IMR-90 (cell line): ENCODE data around the gene NCDN. TPM values are rescaled to one million over a fixed set of nuclear protein-coding genes. Genes with fewer than 3 reads are reported as not detected.
A peak's percentile ranks its signal among the peaks of the same experiment; 100 is the strongest.

Source experiments
- ATAC-seq: fragments of 200-7000 bp; cut with Tn5 transposase; 2 replicates; pipeline ENCODE4 v1.9.1; 2020; ENCODE audit warnings: low read depth, mild to moderate bottlenecking, moderate library complexity
- BruUV-seq: library from RNA; stranded (reverse); fragments of 400-500 nt; replicated peaks from 2 replicates; lab custom pipeline; 2021; lab: Mats Ljungman, UMichigan
- CTCF ChIA-PET: fragments of 300-600 bp; formaldehyde crosslinking; extraction: SDS; loops from one replicate; lab custom pipeline; 2021; ENCODE audit warnings: antibody characterized with exemption; lab: Yijun Ruan, JAX
- POLR2A ChIA-PET: fragments of 300-600 bp; sonication (Branson Sonifier 250); formaldehyde crosslinking; loops from one replicate; lab custom pipeline; 2022; ENCODE audit warnings: antibody characterized with exemption; ENCODE audit not compliant: unreplicated experiment; lab: Charles Lee
- DNase-seq: peaks from one replicate; pipeline ENCODE4 v3.0.0; 2013
- H2AFZ ChIP-seq: replicated peaks from 2 replicates; pipeline ENCODE3; 2013; ENCODE audit warnings: low read length, mild to moderate bottlenecking; ENCODE audit not compliant: poor library complexity
- H2AK5ac ChIP-seq: 2 replicates; pipeline ENCODE4 v1.6.1; 2013; ENCODE audit warnings: low read depth, low read length, inconsistent platforms
- H2AK9ac ChIP-seq: replicated peaks from 2 replicates; pipeline ENCODE3; 2013; ENCODE audit warnings: mild to moderate bottlenecking, low read depth, low read length, moderate library complexity; ENCODE audit not compliant: poor library complexity
- H2BK120ac ChIP-seq: 2 replicates; pipeline ENCODE4 v1.6.1; 2013; ENCODE audit warnings: low read depth, low read length, inconsistent platforms
- H2BK15ac ChIP-seq: 3 replicates; pipeline ENCODE4 v1.6.1; 2013; ENCODE audit warnings: low read depth, low read length, inconsistent platforms
- H2BK20ac ChIP-seq: 2 replicates; pipeline ENCODE4 v1.6.1; 2013; ENCODE audit warnings: low read depth, mild to moderate bottlenecking, inconsistent platforms, low read length, moderate library complexity
- H2BK5ac ChIP-seq: 2 replicates; pipeline ENCODE4 v1.6.1; 2013; ENCODE audit warnings: mild to moderate bottlenecking, low read depth, low read length, inconsistent platforms; ENCODE audit not compliant: poor library complexity, severe bottlenecking
- H3K14ac ChIP-seq: replicated peaks from 2 replicates; pipeline ENCODE4 v1.6.1; 2013; ENCODE audit warnings: low read depth, low read length, inconsistent platforms
- H3K18ac ChIP-seq: 2 replicates; pipeline ENCODE4 v1.6.1; 2013; ENCODE audit warnings: low read depth, low read length, control low read depth
- H3K23ac ChIP-seq: 2 replicates; pipeline ENCODE4 v1.6.1; 2013; ENCODE audit warnings: low read depth, low read length, inconsistent platforms
- H3K27ac ChIP-seq: 2 replicates; pipeline ENCODE4 v1.5.1; 2013; ENCODE audit warnings: mild to moderate bottlenecking, control low read depth, low read length; ENCODE audit not compliant: insufficient read depth
- H3K27me3 ChIP-seq: 2 replicates; pipeline ENCODE4 v1.6.1; 2013; ENCODE audit warnings: low read length; ENCODE audit not compliant: control insufficient read depth, insufficient read depth
- H3K36me3 ChIP-seq: 2 replicates; pipeline ENCODE4 v1.6.1; 2013; ENCODE audit warnings: low read length, mixed read lengths; ENCODE audit not compliant: control insufficient read depth, insufficient read depth
- H3K4ac ChIP-seq: 2 replicates; pipeline ENCODE4 v1.6.1; 2013; ENCODE audit warnings: low read depth, low read length, inconsistent platforms
- H3K4me1 ChIP-seq: 2 replicates; pipeline ENCODE4 v1.6.1; 2013; ENCODE audit warnings: low read length, mixed read lengths; ENCODE audit not compliant: control insufficient read depth, insufficient read depth
- H3K4me2 ChIP-seq: 2 replicates; pipeline ENCODE4 v1.6.1; 2013; ENCODE audit warnings: low read depth, mild to moderate bottlenecking, control low read depth, low read length, moderate library complexity
- H3K4me3 ChIP-seq: 2 replicates; pipeline ENCODE4 v1.5.1; 2013; ENCODE audit warnings: low read depth, mild to moderate bottlenecking, control low read depth, low read length, moderate library complexity; ENCODE audit not compliant: insufficient read depth
- H3K56ac ChIP-seq: 2 replicates; pipeline ENCODE4 v1.6.1; 2013; ENCODE audit warnings: low read length, inconsistent platforms; ENCODE audit not compliant: insufficient read depth; ENCODE audit errors: extremely low read depth
- H3K79me1 ChIP-seq, 2 experiments: 2 replicates each; pipeline ENCODE4 v1.6.1; 2013; ENCODE audit warnings: low read length in 2 of 2, inconsistent platforms in 1 of 2, low read depth in 1 of 2
- H3K9ac ChIP-seq: 2 replicates; pipeline ENCODE4 v1.6.1; 2013; ENCODE audit warnings: low read depth, low read length, control low read depth
- H3K9me1 ChIP-seq: 2 replicates; pipeline ENCODE4 v1.6.1; 2013; ENCODE audit warnings: low read length, inconsistent platforms; ENCODE audit not compliant: insufficient read depth
- H3K9me3 ChIP-seq: 2 replicates; pipeline ENCODE4 v1.6.1; 2013; ENCODE audit warnings: low read length; ENCODE audit not compliant: control insufficient read depth, insufficient read depth
- H4K20me1 ChIP-seq: 2 replicates; pipeline ENCODE4 v1.6.1; 2013; ENCODE audit warnings: low read length, inconsistent platforms; ENCODE audit not compliant: insufficient read depth
- H4K5ac ChIP-seq: 2 replicates; pipeline ENCODE4 v1.6.1; 2013; ENCODE audit warnings: mild to moderate bottlenecking, low read depth, low read length, control low read depth
- H4K8ac ChIP-seq, 2 experiments: 2 replicates each; pipeline ENCODE4 v1.6.1; 2013; ENCODE audit warnings: low read depth in 2 of 2, low read length in 2 of 2, control low read depth in 1 of 2, inconsistent platforms in 1 of 2
- H4K91ac ChIP-seq: 2 replicates; pipeline ENCODE4 v1.6.1; 2013; ENCODE audit warnings: low read depth, low read length, inconsistent platforms; ENCODE audit not compliant: insufficient read depth
- BHLHE40 ChIP-seq: fragments of 150-350 bp; IDR thresholded peaks from 2 replicates; pipeline ENCODE4 v1.6.1; 2016; ENCODE audit warnings: mild to moderate bottlenecking, low read depth, low read length
- CEBPB ChIP-seq: IDR thresholded peaks from 2 replicates; pipeline ENCODE4 v1.6.1; 2012; ENCODE audit warnings: low read depth, low read length, improper control_type of control experiment
- CHD1 ChIP-seq: IDR thresholded peaks from 2 replicates; pipeline ENCODE4 v1.6.1; 2012; ENCODE audit warnings: low read depth, low read length, improper control_type of control experiment
- CTCF ChIP-seq: conservative IDR thresholded peaks from 2 replicates; pipeline ENCODE4 v1.5.1; 2012; ENCODE audit warnings: mild to moderate bottlenecking, low read depth, low read length, improper control_type of control experiment
- ELK1 ChIP-seq: fragments of 150-350 bp; IDR thresholded peaks from 2 replicates; pipeline ENCODE4 v1.6.1; 2016; ENCODE audit warnings: low read depth, mild to moderate bottlenecking, low read length, moderate library complexity, borderline replicate concordance
- FOS ChIP-seq: fragments of 150-350 bp; IDR thresholded peaks from 2 replicates; pipeline ENCODE4 v1.6.1; 2016; ENCODE audit warnings: low read depth, low read length
- MAFK ChIP-seq: IDR thresholded peaks from 2 replicates; pipeline ENCODE4 v1.6.1; 2012; ENCODE audit warnings: low read depth, low read length, improper control_type of control experiment
- MAZ ChIP-seq: IDR thresholded peaks from 2 replicates; pipeline ENCODE4 v1.6.1; 2012; ENCODE audit warnings: low read depth, mild to moderate bottlenecking, low read length, improper control_type of control experiment, moderate library complexity, borderline replicate concordance
- MXI1 ChIP-seq: IDR thresholded peaks from 2 replicates; pipeline ENCODE4 v1.6.1; 2012; ENCODE audit warnings: low read depth, mild to moderate bottlenecking, low read length, moderate library complexity, borderline replicate concordance
- NFE2L2 ChIP-seq: fragments of 150-350 bp; IDR thresholded peaks from 2 replicates; pipeline ENCODE4 v1.6.1; 2016; ENCODE audit warnings: low read depth, mild to moderate bottlenecking, low read length
- POLR2A ChIP-seq: IDR thresholded peaks from 2 replicates; pipeline ENCODE4 v1.6.1; 2012; ENCODE audit warnings: mild to moderate bottlenecking, low read depth, low read length
- RAD21 ChIP-seq: IDR thresholded peaks from 2 replicates; pipeline ENCODE4 v1.6.1; 2012; ENCODE audit warnings: low read length, improper control_type of control experiment
- SMC3 ChIP-seq: fragments of 150-350 bp; IDR thresholded peaks from 2 replicates; pipeline ENCODE4 v1.6.1; 2016; ENCODE audit warnings: low read depth, mild to moderate bottlenecking, antibody characterized with exemption, low read length, moderate library complexity
- USF2 ChIP-seq: fragments of 150-350 bp; IDR thresholded peaks from 2 replicates; pipeline ENCODE4 v1.6.1; 2017; ENCODE audit warnings: mild to moderate bottlenecking, antibody characterized with exemption, low read length, low read depth
- WGBS, 2 experiments: methylation state at CpG; one replicate each; pipeline versions ENCODE4 v1.1.5 to v1.1.7; 2013; ENCODE audit warnings: missing lambda C conversion rate in 2 of 2; ENCODE audit not compliant: insufficient read length in 1 of 2; ENCODE audit errors: extremely low coverage in 2 of 2; 5-methylcytosine and 5-hydroxymethylcytosine counted together
- dilution Hi-C: fragments of 300-500 bp; cut with HindIII; formaldehyde crosslinking; loops from one replicate; pipeline ENCODE4 v1.14.3; 2018; ENCODE audit warnings: low sequenced_read_pairs; ENCODE audit not compliant: unreplicated experiment
- in situ Hi-C: fragments of 300-500 bp; cut with MboI; formaldehyde crosslinking; loops from 3 replicates; pipeline ENCODE4 v1.14.3; 2019; ENCODE audit warnings: low sequenced_read_pairs, inconsistent platforms, mixed read lengths
- intact Hi-C: fragments of 100-400 bp; cut with micrococcal nuclease; formaldehyde crosslinking; loops from 2 replicates; pipeline ENCODE4 v1.10.0; 2022
- polyA plus RNA-seq, 3 experiments: library from polyadenylated mRNA; depleted of rRNA; stranded (reverse); fragments of >200 nt; gene quantifications; 2 replicates each; pipeline ENCODE4 v1.2.3, GENCODE V29; 2012; ENCODE audit warnings: low replicate concordance in 1 of 3
- total RNA-seq: library from RNA; depleted of rRNA; stranded (reverse); fragments of >200 nt; gene quantifications from 2 replicates; pipeline ENCODE4 v1.2.3, GENCODE V29; 2012

The NCDN gene
- total and polyA plus RNA-seq, 2 of the 4 experiments (the other 2 are of a cell fraction), result 10.0 to 38.8 TPM

- CTCF ChIA-PET, result interaction anchor here (1.2 to 1.8 kb wide), 4 partner anchors 12 to 213 kb away, joined by 4 to 9 read pairs (median 5); partner anchors contain the start of gene CLSPN
- H4K20me1 ChIP-seq, result peaks cover 32% of the 10 kb centered on the region
- intact Hi-C loops, result loop anchor here (2.0 kb wide), 1 partner anchor 364 kb away; the partner anchor contains the start of gene SFPQ
- TF ChIP-seq USF2 (no peak), RAD21 (no peak), POLR2A (no peak), BHLHE40 (no peak), MAFK (no peak), CHD1 (no peak), MXI1 (no peak), MAZ (no peak), SMC3 (no peak), NFE2L2 (no peak), CEBPB (no peak), FOS (no peak), CTCF (no peak), ELK1 (no peak)
These were observed 998 bp upstream of the NCDN start for GRCh38 chr1:35556484-35557117.

More at GRCh38 chr1:35556484-35557117, 998 bp upstream of the NCDN start:
- Histone ChIP-seq H3K79me1 (peaks cover 12 to 72% of the 10 kb centered on the region in 2 experiments), H3K9me1 (peaks cover 6% of the 10 kb centered on the region), H3K9me3 (no peaks in the 10 kb centered on the region), H2AK9ac (peak overlapping the region; percentile 94), H3K14ac (peak overlapping the region; percentile 61), H2AFZ (peak overlapping the region; percentile 100), H3K4me2 (peak overlapping the region; percentile 92), H4K5ac (peak overlapping the region; percentile 8; the same call in 1 of the 2 replicates), H4K8ac (peak overlapping the region; percentile 58 to 91; a peak in 3 of 4 replicates), H2AK5ac (peak overlapping the region; percentile 54; the same call in 1 of the 2 replicates), H3K56ac (no peak overlapping the region), H3K4me3 (peak overlapping the region; percentile 79), H3K27ac (peak overlapping the region; percentile 99), H3K18ac (no peak overlapping the region), H3K4ac (peak overlapping the region; percentile 71), H3K36me3 (peaks cover 14% of the 10 kb centered on the region), H3K27me3 (no peaks in the 10 kb centered on the region), H2BK5ac (peak overlapping the region; percentile 59), H2BK20ac (no peak overlapping the region), H2BK15ac (no peak overlapping the region), H4K91ac (peak overlapping the region; percentile 16; the same call in 1 of the 2 replicates), H2BK120ac (0 out of 2 replicates have a peak overlapping the region, but pooled peaks have one; percentile 4), H3K23ac (peak overlapping the region; percentile 60; the same call in 1 of the 2 replicates), H3K4me1 (peaks cover 10% of the 10 kb centered on the region), H3K9ac (peak overlapping the region; percentile 64)
- ATAC-seq (no peak), DNase-seq (no peak)
- no TSS peak for BruUV-seq
- in situ Hi-C loops (no loop called here), dilution Hi-C loops (no loop called here)
- WGBS, 2 experiments, result 0% methylated on average over 10 of the region's 17 CpGs; no CpG with 5 or more reads in 1 of the 2 experiments
- POLR2A ChIA-PET, result interaction anchor here (0.7 to 1.8 kb wide), 3 partner anchors 31 to 105 kb away, joined by 3 to 4 read pairs (median 3); no protein-coding TSS in a partner anchor
